HCT116 (cell line): ENCODE data around the gene TMEM175.

Experiments used
- ATF3 ChIP-seq: IDR thresholded peaks from 2 replicates; pipeline ENCODE4 v1.6.1; 2012
- CBX3 ChIP-seq: IDR thresholded peaks from 2 replicates; pipeline ENCODE4 v1.6.1; 2012; ENCODE audit warnings: low read depth
- CTCF ChIP-seq, 3 experiments: fragments of 200-600 bp in 1 of 3; sonication (generic) in 1 of 3; IDR thresholded peaks in 2 of 3; conservative IDR thresholded peaks in 1 of 3; 2 replicates each; pipeline ENCODE4 v1.5.1; 2012 to 2017; ENCODE audit warnings: low read depth in 2 of 3, low read length in 2 of 3, antibody characterized with exemption in 1 of 3, borderline replicate concordance in 1 of 3, control low read depth in 1 of 3, mild to moderate bottlenecking in 1 of 3, mixed read lengths in 1 of 3, mixed run types in 1 of 3, moderate library complexity in 1 of 3; ENCODE audit not compliant: insufficient read depth in 1 of 3
- EZH2 ChIP-seq: fragments of 200-600 bp; sonication (generic); IDR thresholded peaks from 2 replicates; pipeline ENCODE4 v1.6.1; 2017; ENCODE audit warnings: antibody characterized with exemption, mixed run types
- EZH2phosphoT487 ChIP-seq: fragments of 200-600 bp; IDR thresholded peaks from 2 replicates; pipeline ENCODE4 v1.6.1; 2018; ENCODE audit warnings: antibody characterized with exemption, borderline replicate concordance
- JUND ChIP-seq: IDR thresholded peaks from 2 replicates; pipeline ENCODE4 v1.6.1; 2012
- POLR2A ChIP-seq: IDR thresholded peaks from 2 replicates; pipeline ENCODE4 v1.7.0; 2011; ENCODE audit warnings: borderline replicate concordance; ENCODE audit not compliant: insufficient read depth, insufficient read length; ENCODE audit errors: extremely low read depth
- POLR2AphosphoS5 ChIP-seq: IDR thresholded peaks from 2 replicates; pipeline ENCODE4 v1.6.1; 2011; ENCODE audit warnings: mild to moderate bottlenecking, low read depth, low read length, moderate library complexity
- TCF7L2 ChIP-seq: IDR thresholded peaks from 2 replicates; pipeline ENCODE4 v1.7.0; 2011; ENCODE audit warnings: borderline replicate concordance, inconsistent platforms; ENCODE audit not compliant: insufficient read depth, insufficient read length; ENCODE audit errors: extremely low read depth
- YY1 ChIP-seq: IDR thresholded peaks from 2 replicates; pipeline ENCODE4 v1.6.1; 2011; ENCODE audit warnings: low read length, low read depth, moderate library complexity, mild to moderate bottlenecking; ENCODE audit not compliant: insufficient replicate concordance; ENCODE audit errors: extremely low read depth
- ZNF274 ChIP-seq: fragments of 200-500 bp; sonication (Bioruptor generic); IDR thresholded peaks from 2 replicates; pipeline ENCODE4 v1.6.1; 2014; ENCODE audit warnings: mild to moderate bottlenecking, low read depth, low read length, inconsistent platforms

GRCh38 chr4:957231-957580 lies 24.9 kb downstream of the TMEM175 start:
- TF ChIP-seq JUND (no peak), POLR2AphosphoS5 (no peak), TCF7L2 (no peak), EZH2 (no peak), CTCF (IDR thresholded peaks at IDR 0.05 in 2 of 3, conservative IDR thresholded peaks at IDR 0.05 in 1 of 3; ENCODE audit: borderline replicate concordance in 1 of 3, insufficient read depth in 1 of 3, low read depth in 2 of 3, low read length in 2 of 3) (no peak), POLR2A (no peak), YY1 (no peak), ZNF274 (no peak), CBX3 (no peak), EZH2phosphoT487 (no peak), ATF3 (no peak)
